OCI-LY3 (cell line): ENCODE data around the gene SIL1.

ENCODE experiments used
- H2AFZ ChIP-seq: fragments of 200-600, 300-600 bp; shearing (Covaris generic); 2 replicates; pipeline ENCODE4 v1.6.0; 2014; ENCODE audit warnings: antibody characterized with exemption, low read depth, low read length
- H3K27ac ChIP-seq: fragments of 200-600, 300-600 bp; sonication (generic); 2 replicates; pipeline ENCODE4 v1.5.1; 2014; ENCODE audit warnings: mild to moderate bottlenecking, low read length, moderate library complexity, mixed read lengths
- H3K27me3 ChIP-seq: fragments of 200-600, 300-600 bp; sonication (generic); 2 replicates; pipeline ENCODE4 v1.6.1; 2014; ENCODE audit warnings: low read depth, low read length, mixed read lengths
- H3K36me3 ChIP-seq: fragments of 200-600, 300-600 bp; sonication (generic); replicated peaks from 2 replicates; pipeline ENCODE3; 2014; ENCODE audit warnings: low read depth, low read length, mixed read lengths
- H3K4me1 ChIP-seq: fragments of 300-600, 200-600 bp; sonication (generic); 2 replicates; pipeline ENCODE4 v1.6.1; 2014; ENCODE audit warnings: low read length, mixed read lengths
- H3K4me2 ChIP-seq: fragments of 200-600, 300-600 bp; sonication (generic); 2 replicates; pipeline ENCODE4 v1.6.1; 2014; ENCODE audit warnings: low read length, mixed read lengths
- H3K4me3 ChIP-seq: fragments of 300-600, 200-600 bp; sonication (generic); 2 replicates; pipeline ENCODE4 v1.5.1; 2014; ENCODE audit warnings: antibody characterized with exemption, mild to moderate bottlenecking, low read length, moderate library complexity
- H3K79me2 ChIP-seq: fragments of 300-600, 200-600 bp; shearing (Covaris generic); 2 replicates; pipeline ENCODE4 v1.6.1; 2014; ENCODE audit warnings: mild to moderate bottlenecking, low read length, mixed read lengths
- H3K9ac ChIP-seq: fragments of 300-600, 200-600 bp; shearing (Covaris generic); 2 replicates; pipeline ENCODE4 v1.6.0; 2014; ENCODE audit warnings: mild to moderate bottlenecking, low read length, moderate library complexity
- H3K9me3 ChIP-seq: fragments of 200-600, 300-600 bp; shearing (Covaris generic); 2 replicates; pipeline ENCODE4 v1.6.1; 2014; ENCODE audit warnings: low read length, mixed read lengths; ENCODE audit not compliant: insufficient read depth
- H4K20me1 ChIP-seq: fragments of 200-600, 300-600 bp; sonication (generic); 2 replicates; pipeline ENCODE4 v1.6.1; 2016; ENCODE audit warnings: low read length, mixed read lengths; ENCODE audit not compliant: insufficient read depth
- CTCF ChIP-seq: fragments of 200-600, 300-600 bp; sonication (generic); IDR thresholded peaks from 2 replicates; pipeline ENCODE4 v1.5.1; 2014; ENCODE audit warnings: antibody characterized with exemption, low read length, low read depth
- EZH2phosphoT487 ChIP-seq: fragments of 200-600 bp; shearing (Covaris generic); IDR thresholded peaks from 2 replicates; pipeline ENCODE4 v1.6.1; 2018; ENCODE audit warnings: antibody characterized with exemption, mixed run types, low read depth

The SIL1 gene

GRCh38 chr5:139197710-139198669 lies at the start of gene SIL1:
SIL1 (minus strand) TSS chr5:139198368; CDS start chr5:139127843, 70,525 bp downstream.
- no peaks in the 10 kb centered on the region for H3K27me3 ChIP-seq
- H3K36me3 ChIP-seq: peaks cover 6% of the 10 kb centered on the region
- H3K4me3 ChIP-seq: peak within 1 kb of the TSS; percentile 98
- H3K9ac ChIP-seq: peak within 1 kb of the TSS; percentile 98
- no peaks in the 10 kb centered on the region for H4K20me1 ChIP-seq
- peaks cover 10% of the 10 kb centered on the region; the same call in 1 of the 2 replicates for H3K4me1 ChIP-seq
- peaks cover 24% of the 10 kb centered on the region for H3K79me2 ChIP-seq
- TF ChIP-seq CTCF: no peak
- no peak for TF ChIP-seq EZH2phosphoT487
- peak within 1 kb of the TSS; percentile 94 for H3K4me2 ChIP-seq
- peak within 1 kb of the TSS; percentile 100 for H2AFZ ChIP-seq
- H3K27ac ChIP-seq: peak within 1 kb of the TSS; percentile 43
- H3K9me3 ChIP-seq: no peaks in the 10 kb centered on the region

- Histone ChIP-seq H3K36me3 (no peaks in the 10 kb centered on the region), H3K4me1 (peaks cover 6% of the 10 kb centered on the region), H3K4me3 (no peak overlapping the region), H3K79me2 (no peaks in the 10 kb centered on the region), H3K4me2 (no peak overlapping the region), H4K20me1 (no peaks in the 10 kb centered on the region), H3K27me3 (no peaks in the 10 kb centered on the region), H2AFZ (no peak overlapping the region), H3K9ac (no peak overlapping the region), H3K27ac (no peak overlapping the region), H3K9me3 (no peaks in the 10 kb centered on the region)
- TF ChIP-seq CTCF: no peak
- no peak for TF ChIP-seq EZH2phosphoT487
These were observed 48.2 kb upstream of the SIL1 start for GRCh38 chr5:139246394-139246793.

GRCh38 chr5:139245637-139246339 lies 47.6 kb upstream of the SIL1 start:
- Histone ChIP-seq H3K4me2 (no peak overlapping the region), H3K36me3 (no peaks in the 10 kb centered on the region), H3K27me3 (no peaks in the 10 kb centered on the region; the same call in 1 of the 2 replicates), H3K9me3 (no peaks in the 10 kb centered on the region), H3K4me3 (no peak overlapping the region), H3K79me2 (no peaks in the 10 kb centered on the region), H3K4me1 (peaks cover under 1% of the 10 kb centered on the region), H2AFZ (no peak overlapping the region), H3K27ac (no peak overlapping the region), H4K20me1 (no peaks in the 10 kb centered on the region), H3K9ac (no peak overlapping the region)
- no peak for TF ChIP-seq EZH2phosphoT487
- TF ChIP-seq CTCF: no peak

- H3K36me3 ChIP-seq: no peaks in the 10 kb centered on the region
- H3K4me2 ChIP-seq: no peak overlapping the region
- no peak overlapping the region for H3K4me3 ChIP-seq
- no peaks in the 10 kb centered on the region for H3K79me2 ChIP-seq
- no peak overlapping the region for H2AFZ ChIP-seq
- no peaks in the 10 kb centered on the region for H3K9me3 ChIP-seq
- H3K27me3 ChIP-seq: no peaks in the 10 kb centered on the region; the same call in 1 of the 2 replicates
- no peak overlapping the region for H3K9ac ChIP-seq
- no peaks in the 10 kb centered on the region for H4K20me1 ChIP-seq
- no peak overlapping the region for H3K27ac ChIP-seq
- H3K4me1 ChIP-seq: no peaks in the 10 kb centered on the region
- TF ChIP-seq CTCF (no peak), EZH2phosphoT487 (no peak)
These were observed 45.3 kb upstream of the SIL1 start for GRCh38 chr5:139243425-139243970.
